H9 (cell line): Measurements from ENCODE around the gene RNF217. TPM values are rescaled to one million over a fixed set of nuclear protein-coding genes. Genes with fewer than 3 reads are reported as not detected.

Source experiments
- DNase-seq: peaks from one replicate; pipeline ENCODE4 v3.0.0-alpha.2; 2017
- H2AFZ ChIP-seq: one replicate; pipeline ENCODE4 v1.6.1; 2013; ENCODE audit warnings: mild to moderate bottlenecking, low read length, control low read depth, moderate library complexity
- H2AK5ac ChIP-seq: 2 replicates; pipeline ENCODE4 v1.6.1; 2013; ENCODE audit warnings: low read length, control low read depth, mixed read lengths; ENCODE audit not compliant: insufficient read length
- H2BK120ac ChIP-seq: one replicate; pipeline ENCODE4 v1.6.1; 2013; ENCODE audit warnings: low read depth, mild to moderate bottlenecking, low read length, control low read depth, inconsistent platforms; ENCODE audit not compliant: poor library complexity, severe bottlenecking
- H2BK12ac ChIP-seq: 2 replicates; pipeline ENCODE4 v1.6.1; 2013; ENCODE audit warnings: low read length, control low read depth, mixed read lengths, low read depth; ENCODE audit not compliant: insufficient read length
- H2BK15ac ChIP-seq: 2 replicates; pipeline ENCODE4 v1.6.1; 2013; ENCODE audit warnings: low read depth, low read length, control low read depth
- H2BK20ac ChIP-seq: one replicate; pipeline ENCODE4 v1.6.1; 2013; ENCODE audit warnings: low read depth, mild to moderate bottlenecking, low read length, control low read depth, inconsistent platforms; ENCODE audit not compliant: poor library complexity, severe bottlenecking
- H2BK5ac ChIP-seq: 2 replicates; pipeline ENCODE4 v1.6.1; 2013; ENCODE audit warnings: low read length, control low read depth, mixed read lengths; ENCODE audit not compliant: insufficient read length
- H3K14ac ChIP-seq: 2 replicates; pipeline ENCODE4 v1.6.1; 2013; ENCODE audit warnings: low read length, control low read depth; ENCODE audit not compliant: insufficient read depth
- H3K18ac ChIP-seq: 2 replicates; pipeline ENCODE4 v1.6.1; 2013; ENCODE audit warnings: low read depth, mild to moderate bottlenecking, mixed read lengths, low read length, control low read depth; ENCODE audit not compliant: insufficient read length
- H3K23ac ChIP-seq: 2 replicates; pipeline ENCODE4 v1.6.1; 2013; ENCODE audit warnings: low read length, control low read depth, mixed read lengths, low read depth; ENCODE audit not compliant: insufficient read length
- H3K23me2 ChIP-seq: 2 replicates; pipeline ENCODE4 v1.6.1; 2013; ENCODE audit warnings: low read depth, mild to moderate bottlenecking, mixed read lengths, low read length, control low read depth; ENCODE audit not compliant: insufficient read length, poor library complexity, severe bottlenecking
- H3K27ac ChIP-seq: 2 replicates; pipeline ENCODE4 v1.5.1; 2013; ENCODE audit warnings: low read length, control low read depth, mixed read lengths, low read depth; ENCODE audit not compliant: insufficient read length
- H3K27me3 ChIP-seq: 2 replicates; pipeline ENCODE4 v1.6.1; 2013; ENCODE audit warnings: low read length, control low read depth, inconsistent platforms; ENCODE audit not compliant: insufficient read depth
- H3K4ac ChIP-seq: 2 replicates; pipeline ENCODE4 v1.6.1; 2013; ENCODE audit warnings: low read depth, mild to moderate bottlenecking, control low read depth, inconsistent platforms, low read length, moderate library complexity
- H3K4me1 ChIP-seq: 2 replicates; pipeline ENCODE4 v1.6.1; 2013; ENCODE audit warnings: low read length, control low read depth, inconsistent platforms; ENCODE audit not compliant: insufficient read depth
- H3K4me2 ChIP-seq: 2 replicates; pipeline ENCODE4 v1.6.1; 2013; ENCODE audit warnings: low read length, control low read depth, mixed read lengths; ENCODE audit not compliant: insufficient read length, insufficient read depth
- H3K56ac ChIP-seq: 2 replicates; pipeline ENCODE4 v1.6.1; 2013; ENCODE audit warnings: low read depth, mild to moderate bottlenecking, mixed read lengths, low read length, control low read depth; ENCODE audit not compliant: insufficient read length
- H3K79me1 ChIP-seq: 2 replicates; pipeline ENCODE4 v1.6.1; 2013; ENCODE audit warnings: low read depth, mild to moderate bottlenecking, moderate library complexity, low read length, control low read depth, inconsistent platforms; ENCODE audit not compliant: insufficient read depth, poor library complexity, severe bottlenecking
- H3K79me2 ChIP-seq: 2 replicates; pipeline ENCODE4 v1.6.1; 2013; ENCODE audit warnings: low read length, control low read depth, inconsistent platforms; ENCODE audit not compliant: insufficient read depth
- H3K9ac ChIP-seq: 2 replicates; pipeline ENCODE4 v1.6.1; 2013; ENCODE audit warnings: low read length, control low read depth, mixed read lengths; ENCODE audit not compliant: insufficient read length; ENCODE audit errors: extremely low read depth
- H3K9me3 ChIP-seq: one replicate; pipeline ENCODE4 v1.6.1; 2013; ENCODE audit warnings: low read depth, low read length, inconsistent platforms; ENCODE audit not compliant: control insufficient read depth
- H3T11ph ChIP-seq: one replicate; pipeline ENCODE4 v1.6.1; 2013; ENCODE audit warnings: mild to moderate bottlenecking, low read length, control low read depth, inconsistent platforms
- H4K20me1 ChIP-seq: one replicate; pipeline ENCODE4 v1.6.1; 2013; ENCODE audit not compliant: control insufficient read depth, insufficient read length, insufficient read depth
- H4K5ac ChIP-seq: 2 replicates; pipeline ENCODE4 v1.6.1; 2013; ENCODE audit warnings: low read depth, mild to moderate bottlenecking, mixed read lengths, low read length, control low read depth; ENCODE audit not compliant: insufficient read length
- H4K8ac ChIP-seq: replicated peaks from 2 replicates; pipeline ENCODE4 v1.6.1; 2013; ENCODE audit warnings: low read length, control low read depth, mixed read lengths, low read depth; ENCODE audit not compliant: insufficient read length
- H4K91ac ChIP-seq: 2 replicates; pipeline ENCODE4 v1.6.1; 2013; ENCODE audit warnings: low read depth, mild to moderate bottlenecking, moderate library complexity, mixed read lengths, low read length, control low read depth; ENCODE audit not compliant: insufficient read length
- H3K27ac Mint-ChIP-seq, 3 experiments: 2 replicates in 2 of 3; 3 replicates in 1 of 3; pipeline ENCODE4 v1.8.0; 2020 to 2021; ENCODE audit warnings: mixed read lengths in 3 of 3, mild to moderate bottlenecking in 1 of 3, moderate library complexity in 1 of 3
- H3K27me3 Mint-ChIP-seq: 2 replicates; pipeline ENCODE4 v1.8.0; 2021; ENCODE audit warnings: low read depth, mild to moderate bottlenecking, moderate library complexity, mixed read lengths
- H3K36me3 Mint-ChIP-seq, 3 experiments: 2 replicates in 2 of 3; 3 replicates in 1 of 3; pipeline ENCODE4 v1.8.0; 2020 to 2021; ENCODE audit warnings: low read depth in 3 of 3, mixed read lengths in 3 of 3; ENCODE audit not compliant: insufficient read depth in 1 of 3
- H3K4me1 Mint-ChIP-seq, 2 experiments: 2 replicates each; pipeline ENCODE4 v1.8.0; 2020; ENCODE audit warnings: mixed read lengths in 2 of 2
- H3K4me3 Mint-ChIP-seq, 2 experiments: 2 replicates in 1 of 2; 3 replicates in 1 of 2; pipeline ENCODE4 v1.8.0; 2020 to 2021; ENCODE audit warnings: mild to moderate bottlenecking in 2 of 2, mixed read lengths in 2 of 2, moderate library complexity in 1 of 2
- H3K9me3 Mint-ChIP-seq, 2 experiments: 2 replicates in 1 of 2; 3 replicates in 1 of 2; pipeline ENCODE4 v1.8.0; 2020; ENCODE audit warnings: mild to moderate bottlenecking in 2 of 2, mixed read lengths in 2 of 2, moderate library complexity in 1 of 2
- WGBS: extraction: QIAGEN DNeasy Blood & Tissue Kit; methylation state at CpG from one replicate; pipeline ENCODE4 v1.1.7; 2013; ENCODE audit warnings: missing lambda C conversion rate, low lambda C conversion rate, mixed read lengths; ENCODE audit not compliant: insufficient read length; ENCODE audit errors: extremely low coverage; 5-methylcytosine and 5-hydroxymethylcytosine counted together
- total RNA-seq: library from RNA; stranded (reverse); gene quantifications from 2 replicates; pipeline ENCODE4 v1.2.1, GENCODE V29; 2021
- TF ChIP-seq, protein P1 (sequence below): fragments of 200-600 bp; sonication (generic); conservative IDR thresholded peaks from 3 replicates; pipeline ENCODE4 v1.8.0; 2021; ENCODE audit warnings: antibody characterized with exemption, mild to moderate bottlenecking

RNF217 gene
- total RNA-seq, 1 experiment from 2014 or later = 9.6 TPM

DNA sequence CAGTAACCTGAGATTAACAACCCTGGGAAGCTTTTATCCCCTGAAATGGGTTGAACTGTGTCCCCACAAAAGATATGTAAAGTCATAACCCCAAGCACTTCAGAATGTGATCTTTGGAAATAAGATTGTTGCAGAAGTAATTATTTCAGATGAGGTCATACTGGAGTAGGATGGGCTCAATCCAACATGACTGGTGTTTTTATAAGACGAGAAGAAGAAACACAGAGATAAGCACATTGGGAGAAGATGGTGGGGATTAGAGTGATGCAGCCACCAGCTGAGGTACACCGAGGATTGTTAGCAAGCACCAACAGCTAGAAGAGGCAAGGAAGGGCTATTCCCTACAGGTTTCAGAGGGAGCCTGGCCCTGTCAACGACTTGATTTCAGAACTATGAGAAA is 12.5 kb upstream of the RNF217 start:
- H3K9me3 ChIP-seq = no peaks in the 10 kb centered on the region
- TF ChIP-seq, protein P1, sequence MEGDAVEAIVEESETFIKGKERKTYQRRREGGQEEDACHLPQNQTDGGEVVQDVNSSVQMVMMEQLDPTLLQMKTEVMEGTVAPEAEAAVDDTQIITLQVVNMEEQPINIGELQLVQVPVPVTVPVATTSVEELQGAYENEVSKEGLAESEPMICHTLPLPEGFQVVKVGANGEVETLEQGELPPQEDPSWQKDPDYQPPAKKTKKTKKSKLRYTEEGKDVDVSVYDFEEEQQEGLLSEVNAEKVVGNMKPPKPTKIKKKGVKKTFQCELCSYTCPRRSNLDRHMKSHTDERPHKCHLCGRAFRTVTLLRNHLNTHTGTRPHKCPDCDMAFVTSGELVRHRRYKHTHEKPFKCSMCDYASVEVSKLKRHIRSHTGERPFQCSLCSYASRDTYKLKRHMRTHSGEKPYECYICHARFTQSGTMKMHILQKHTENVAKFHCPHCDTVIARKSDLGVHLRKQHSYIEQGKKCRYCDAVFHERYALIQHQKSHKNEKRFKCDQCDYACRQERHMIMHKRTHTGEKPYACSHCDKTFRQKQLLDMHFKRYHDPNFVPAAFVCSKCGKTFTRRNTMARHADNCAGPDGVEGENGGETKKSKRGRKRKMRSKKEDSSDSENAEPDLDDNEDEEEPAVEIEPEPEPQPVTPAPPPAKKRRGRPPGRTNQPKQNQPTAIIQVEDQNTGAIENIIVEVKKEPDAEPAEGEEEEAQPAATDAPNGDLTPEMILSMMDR = no peak
- no peaks in the 10 kb centered on the region for H3K27me3 Mint-ChIP-seq
- H2BK20ac ChIP-seq = no peak overlapping the region
- H3K4me1 ChIP-seq = peaks cover 2% of the 10 kb centered on the region; the same call in 1 of the 2 replicates
- no peak overlapping the region for H2AK5ac ChIP-seq
- H3K36me3 Mint-ChIP-seq = no peaks in the 10 kb centered on the region
- no peak overlapping the region for H4K5ac ChIP-seq
- H3K23me2 ChIP-seq = no peaks in the 10 kb centered on the region
- H2BK15ac ChIP-seq = no peak overlapping the region
- H3K18ac ChIP-seq = no peak overlapping the region
- no peak overlapping the region for H3K56ac ChIP-seq
- no peak overlapping the region for H4K91ac ChIP-seq
- H3K4me3 Mint-ChIP-seq = no peak overlapping the region
- no peak for DNase-seq
- no peak overlapping the region for H3K27ac ChIP-seq
- no peak overlapping the region for H2BK12ac ChIP-seq
- H3K79me1 ChIP-seq = no peaks in the 10 kb centered on the region
- H3K23ac ChIP-seq = no peak overlapping the region
- H3K9ac ChIP-seq = no peak overlapping the region
- H4K8ac ChIP-seq = no peak overlapping the region
- no peak overlapping the region for H3K14ac ChIP-seq
- H2AFZ ChIP-seq = no peak overlapping the region
- no peak overlapping the region for H3K27ac Mint-ChIP-seq
- no peak overlapping the region for H3T11ph ChIP-seq
- no peaks in the 10 kb centered on the region for H3K79me2 ChIP-seq
- no peaks in the 10 kb centered on the region for H3K27me3 ChIP-seq
- no peak overlapping the region for H2BK120ac ChIP-seq
- H3K4me1 Mint-ChIP-seq = peaks cover 12 to 14% of the 10 kb centered on the region in 2 experiments
- H3K4me2 ChIP-seq = no peak overlapping the region
- peaks cover 0 to 4% of the 10 kb centered on the region in 2 experiments; a peak in 1 of 5 replicates for H3K9me3 Mint-ChIP-seq
- WGBS = no CpG with 5 or more reads among the region's 3 CpGs
- H2BK5ac ChIP-seq = no peak overlapping the region
- H3K4ac ChIP-seq = no peak overlapping the region
- no peaks in the 10 kb centered on the region for H4K20me1 ChIP-seq
